Measurements from ENCODE around the gene BIRC2. TPM values are rescaled to one million over a fixed set of nuclear protein-coding genes. Genes with fewer than 3 reads are reported as not detected.

Gene BIRC2
- total and polyA plus RNA-seq, 9 of the 15 experiments (the other 6 are each of a cell fraction or from before 2014, with no cell fraction given): 14.3 to 45.9 (median 20.7) TPM

DNA sequence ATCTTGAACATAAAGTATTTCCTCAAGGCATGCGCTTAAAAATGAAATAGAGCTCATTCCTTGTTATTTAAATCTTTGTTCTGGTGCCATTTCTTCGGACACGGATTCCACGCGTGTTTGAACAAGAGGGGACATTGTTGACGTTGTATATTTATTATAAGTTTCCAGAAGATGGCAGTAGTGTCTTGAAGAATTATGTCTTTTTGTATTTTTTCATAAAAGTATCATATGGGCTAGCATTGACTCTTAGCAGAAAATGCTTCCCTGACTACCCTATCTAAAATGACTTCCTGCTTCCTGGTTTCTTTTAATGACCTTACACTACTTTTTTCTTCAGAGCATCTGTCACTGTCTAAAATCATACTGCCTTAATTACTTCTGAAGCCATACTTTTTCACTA lies 20.4 kb downstream of the BIRC2 start (continued):
- TF ChIP-seq, protein P1, sequence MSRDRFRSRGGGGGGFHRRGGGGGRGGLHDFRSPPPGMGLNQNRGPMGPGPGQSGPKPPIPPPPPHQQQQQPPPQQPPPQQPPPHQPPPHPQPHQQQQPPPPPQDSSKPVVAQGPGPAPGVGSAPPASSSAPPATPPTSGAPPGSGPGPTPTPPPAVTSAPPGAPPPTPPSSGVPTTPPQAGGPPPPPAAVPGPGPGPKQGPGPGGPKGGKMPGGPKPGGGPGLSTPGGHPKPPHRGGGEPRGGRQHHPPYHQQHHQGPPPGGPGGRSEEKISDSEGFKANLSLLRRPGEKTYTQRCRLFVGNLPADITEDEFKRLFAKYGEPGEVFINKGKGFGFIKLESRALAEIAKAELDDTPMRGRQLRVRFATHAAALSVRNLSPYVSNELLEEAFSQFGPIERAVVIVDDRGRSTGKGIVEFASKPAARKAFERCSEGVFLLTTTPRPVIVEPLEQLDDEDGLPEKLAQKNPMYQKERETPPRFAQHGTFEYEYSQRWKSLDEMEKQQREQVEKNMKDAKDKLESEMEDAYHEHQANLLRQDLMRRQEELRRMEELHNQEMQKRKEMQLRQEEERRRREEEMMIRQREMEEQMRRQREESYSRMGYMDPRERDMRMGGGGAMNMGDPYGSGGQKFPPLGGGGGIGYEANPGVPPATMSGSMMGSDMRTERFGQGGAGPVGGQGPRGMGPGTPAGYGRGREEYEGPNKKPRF (IDR thresholded peaks at IDR 0.05; ENCODE audit: low read depth, low read length): no peak
- TF ChIP-seq MXI1 (IDR thresholded peaks at IDR 0.05; ENCODE audit: low read depth, low read length) (no peak), KLF13 (tag; IDR thresholded peaks at IDR 0.05; ENCODE audit: borderline replicate concordance, low read depth) (no peak)
- TF ChIP-seq, protein P2, sequence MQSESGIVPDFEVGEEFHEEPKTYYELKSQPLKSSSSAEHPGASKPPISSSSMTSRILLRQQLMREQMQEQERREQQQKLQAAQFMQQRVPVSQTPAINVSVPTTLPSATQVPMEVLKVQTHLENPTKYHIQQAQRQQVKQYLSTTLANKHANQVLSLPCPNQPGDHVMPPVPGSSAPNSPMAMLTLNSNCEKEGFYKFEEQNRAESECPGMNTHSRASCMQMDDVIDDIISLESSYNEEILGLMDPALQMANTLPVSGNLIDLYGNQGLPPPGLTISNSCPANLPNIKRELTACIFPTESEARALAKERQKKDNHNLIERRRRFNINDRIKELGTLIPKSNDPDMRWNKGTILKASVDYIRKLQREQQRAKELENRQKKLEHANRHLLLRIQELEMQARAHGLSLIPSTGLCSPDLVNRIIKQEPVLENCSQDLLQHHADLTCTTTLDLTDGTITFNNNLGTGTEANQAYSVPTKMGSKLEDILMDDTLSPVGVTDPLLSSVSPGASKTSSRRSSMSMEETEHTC (IDR thresholded peaks at IDR 0.05): no peak
- TF ChIP-seq, protein P3, sequence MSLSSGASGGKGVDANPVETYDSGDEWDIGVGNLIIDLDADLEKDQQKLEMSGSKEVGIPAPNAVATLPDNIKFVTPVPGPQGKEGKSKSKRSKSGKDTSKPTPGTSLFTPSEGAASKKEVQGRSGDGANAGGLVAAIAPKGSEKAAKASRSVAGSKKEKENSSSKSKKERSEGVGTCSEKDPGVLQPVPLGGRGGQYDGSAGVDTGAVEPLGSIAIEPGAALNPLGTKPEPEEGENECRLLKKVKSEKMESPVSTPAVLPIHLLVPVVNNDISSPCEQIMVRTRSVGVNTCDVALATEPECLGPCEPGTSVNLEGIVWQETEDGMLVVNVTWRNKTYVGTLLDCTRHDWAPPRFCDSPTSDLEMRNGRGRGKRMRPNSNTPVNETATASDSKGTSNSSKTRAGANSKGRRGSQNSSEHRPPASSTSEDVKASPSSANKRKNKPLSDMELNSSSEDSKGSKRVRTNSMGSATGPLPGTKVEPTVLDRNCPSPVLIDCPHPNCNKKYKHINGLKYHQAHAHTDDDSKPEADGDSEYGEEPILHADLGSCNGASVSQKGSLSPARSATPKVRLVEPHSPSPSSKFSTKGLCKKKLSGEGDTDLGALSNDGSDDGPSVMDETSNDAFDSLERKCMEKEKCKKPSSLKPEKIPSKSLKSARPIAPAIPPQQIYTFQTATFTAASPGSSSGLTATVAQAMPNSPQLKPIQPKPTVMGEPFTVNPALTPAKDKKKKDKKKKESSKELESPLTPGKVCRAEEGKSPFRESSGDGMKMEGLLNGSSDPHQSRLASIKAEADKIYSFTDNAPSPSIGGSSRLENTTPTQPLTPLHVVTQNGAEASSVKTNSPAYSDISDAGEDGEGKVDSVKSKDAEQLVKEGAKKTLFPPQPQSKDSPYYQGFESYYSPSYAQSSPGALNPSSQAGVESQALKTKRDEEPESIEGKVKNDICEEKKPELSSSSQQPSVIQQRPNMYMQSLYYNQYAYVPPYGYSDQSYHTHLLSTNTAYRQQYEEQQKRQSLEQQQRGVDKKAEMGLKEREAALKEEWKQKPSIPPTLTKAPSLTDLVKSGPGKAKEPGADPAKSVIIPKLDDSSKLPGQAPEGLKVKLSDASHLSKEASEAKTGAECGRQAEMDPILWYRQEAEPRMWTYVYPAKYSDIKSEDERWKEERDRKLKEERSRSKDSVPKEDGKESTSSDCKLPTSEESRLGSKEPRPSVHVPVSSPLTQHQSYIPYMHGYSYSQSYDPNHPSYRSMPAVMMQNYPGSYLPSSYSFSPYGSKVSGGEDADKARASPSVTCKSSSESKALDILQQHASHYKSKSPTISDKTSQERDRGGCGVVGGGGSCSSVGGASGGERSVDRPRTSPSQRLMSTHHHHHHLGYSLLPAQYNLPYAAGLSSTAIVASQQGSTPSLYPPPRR (CRISPR knock-in tag; IDR thresholded peaks at IDR 0.05; ENCODE audit: borderline replicate concordance): no peak

Data from K562 (cell line).